ENCODE measurements around the gene ZNF593. TPM values are rescaled to one million over a fixed set of nuclear protein-coding genes. Genes with fewer than 3 reads are reported as not detected.

ZNF593 gene
- total RNA-seq, 1 experiment from 2014 or later: 22.2 TPM

DNA sequence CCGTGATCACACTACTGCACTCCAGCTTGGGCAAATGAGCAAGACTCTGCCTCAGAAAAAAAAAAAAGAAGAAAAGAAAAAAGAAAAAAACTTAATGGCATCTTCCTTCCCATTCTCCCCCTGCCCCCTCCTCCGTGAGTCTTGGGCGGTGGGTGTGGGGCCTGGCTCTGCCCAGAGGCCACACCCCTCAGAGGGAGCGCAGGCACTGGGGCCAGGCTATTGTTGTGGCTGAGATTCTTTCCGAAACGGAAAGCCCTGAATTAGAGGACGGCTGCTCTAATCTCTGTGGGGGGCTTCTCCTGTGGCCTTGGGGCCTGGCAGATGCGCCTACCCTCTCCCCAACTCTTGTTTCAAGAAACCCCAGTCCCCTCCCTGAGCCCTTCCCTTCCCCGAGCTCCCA, 15.0 kb upstream of the ZNF593 start:
- CTCF ChIA-PET: no interaction called here
- peaks cover 35% of the 10 kb centered on the region for H3K27me3 Mint-ChIP-seq (ENCODE audit: unreplicated experiment)
- H3K4me3 Mint-ChIP-seq (ENCODE audit: low read depth, unreplicated experiment): no peak overlapping the region
- DNase-seq: no peak
- H3K36me3 Mint-ChIP-seq (ENCODE audit: insufficient read depth, unreplicated experiment): no peaks in the 10 kb centered on the region
- TF ChIP-seq, protein P1, sequence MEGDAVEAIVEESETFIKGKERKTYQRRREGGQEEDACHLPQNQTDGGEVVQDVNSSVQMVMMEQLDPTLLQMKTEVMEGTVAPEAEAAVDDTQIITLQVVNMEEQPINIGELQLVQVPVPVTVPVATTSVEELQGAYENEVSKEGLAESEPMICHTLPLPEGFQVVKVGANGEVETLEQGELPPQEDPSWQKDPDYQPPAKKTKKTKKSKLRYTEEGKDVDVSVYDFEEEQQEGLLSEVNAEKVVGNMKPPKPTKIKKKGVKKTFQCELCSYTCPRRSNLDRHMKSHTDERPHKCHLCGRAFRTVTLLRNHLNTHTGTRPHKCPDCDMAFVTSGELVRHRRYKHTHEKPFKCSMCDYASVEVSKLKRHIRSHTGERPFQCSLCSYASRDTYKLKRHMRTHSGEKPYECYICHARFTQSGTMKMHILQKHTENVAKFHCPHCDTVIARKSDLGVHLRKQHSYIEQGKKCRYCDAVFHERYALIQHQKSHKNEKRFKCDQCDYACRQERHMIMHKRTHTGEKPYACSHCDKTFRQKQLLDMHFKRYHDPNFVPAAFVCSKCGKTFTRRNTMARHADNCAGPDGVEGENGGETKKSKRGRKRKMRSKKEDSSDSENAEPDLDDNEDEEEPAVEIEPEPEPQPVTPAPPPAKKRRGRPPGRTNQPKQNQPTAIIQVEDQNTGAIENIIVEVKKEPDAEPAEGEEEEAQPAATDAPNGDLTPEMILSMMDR (IDR thresholded peaks at IDR 0.05; ENCODE audit: unreplicated experiment): no peak
- BruUV-seq (replicated peaks): no TSS peak
- H3K27ac Mint-ChIP-seq (ENCODE audit: unreplicated experiment): no peak overlapping the region
- no peaks in the 10 kb centered on the region for H3K9me3 Mint-ChIP-seq (ENCODE audit: low read depth, unreplicated experiment)
- no peaks in the 10 kb centered on the region for H3K4me1 Mint-ChIP-seq (ENCODE audit: low read depth, unreplicated experiment)
- intact Hi-C loops (cut with micrococcal nuclease; ENCODE audit: unreplicated experiment): no loop called here

DNA sequence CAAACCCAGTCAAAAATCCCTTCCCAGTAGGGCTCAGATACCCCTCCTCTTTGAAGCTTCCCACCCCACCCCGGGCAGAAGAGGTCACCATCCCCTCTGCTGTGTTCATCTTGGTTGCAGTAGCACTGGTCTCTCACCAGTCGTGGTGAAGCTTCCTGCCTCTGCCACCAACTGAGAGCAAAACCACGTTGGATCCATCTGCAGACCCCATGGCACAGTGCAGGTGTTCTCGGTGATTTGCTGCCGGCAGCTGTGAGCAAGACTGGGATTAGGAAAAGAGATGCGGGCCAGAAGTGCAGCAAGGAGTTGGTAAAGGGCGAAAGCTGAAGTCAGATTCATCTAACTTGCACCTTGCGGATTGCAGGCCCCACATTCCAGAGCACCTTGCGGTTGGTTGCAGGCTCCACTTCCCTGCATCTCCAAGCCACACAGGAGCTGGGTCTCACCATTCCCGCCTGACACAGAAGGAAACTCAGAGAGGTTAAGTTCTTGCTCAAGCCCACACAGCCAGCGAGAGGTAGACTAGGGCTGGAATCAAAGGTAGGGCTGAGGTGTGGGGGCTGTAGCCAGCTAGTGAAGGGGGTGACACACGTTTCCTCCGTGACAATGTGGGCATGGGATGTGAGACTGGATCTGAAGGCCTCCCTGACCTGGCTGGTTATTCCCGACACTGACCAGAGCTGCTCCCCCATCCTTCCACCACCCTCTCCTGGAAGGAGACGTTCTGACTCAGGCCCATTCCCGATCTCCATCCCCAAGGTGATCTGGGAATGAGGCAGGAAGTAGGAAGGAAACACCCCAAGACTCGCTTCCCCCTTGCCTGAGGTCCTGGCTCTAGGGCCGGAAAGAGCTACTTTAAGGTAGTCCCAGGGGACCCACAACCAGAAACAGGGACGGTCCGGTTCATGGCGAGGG, 14.1 kb upstream of the ZNF593 start:
- Mint-ChIP-seq H3K4me3 (ENCODE audit: low read depth, unreplicated experiment) (no peak overlapping the region), H3K36me3 (ENCODE audit: insufficient read depth, unreplicated experiment) (no peaks in the 10 kb centered on the region), H3K4me1 (ENCODE audit: low read depth, unreplicated experiment) (no peaks in the 10 kb centered on the region), H3K27me3 (ENCODE audit: unreplicated experiment) (peaks cover 27% of the 10 kb centered on the region), H3K27ac (ENCODE audit: unreplicated experiment) (no peak overlapping the region), H3K9me3 (ENCODE audit: low read depth, unreplicated experiment) (no peaks in the 10 kb centered on the region)
- TF ChIP-seq, protein P1 (IDR thresholded peaks at IDR 0.05; ENCODE audit: unreplicated experiment): no peak
- CTCF ChIA-PET: no interaction called here
- no peak for DNase-seq
- intact Hi-C loops (cut with micrococcal nuclease; ENCODE audit: unreplicated experiment): no loop called here
- BruUV-seq (replicated peaks): no TSS peak

DNA sequence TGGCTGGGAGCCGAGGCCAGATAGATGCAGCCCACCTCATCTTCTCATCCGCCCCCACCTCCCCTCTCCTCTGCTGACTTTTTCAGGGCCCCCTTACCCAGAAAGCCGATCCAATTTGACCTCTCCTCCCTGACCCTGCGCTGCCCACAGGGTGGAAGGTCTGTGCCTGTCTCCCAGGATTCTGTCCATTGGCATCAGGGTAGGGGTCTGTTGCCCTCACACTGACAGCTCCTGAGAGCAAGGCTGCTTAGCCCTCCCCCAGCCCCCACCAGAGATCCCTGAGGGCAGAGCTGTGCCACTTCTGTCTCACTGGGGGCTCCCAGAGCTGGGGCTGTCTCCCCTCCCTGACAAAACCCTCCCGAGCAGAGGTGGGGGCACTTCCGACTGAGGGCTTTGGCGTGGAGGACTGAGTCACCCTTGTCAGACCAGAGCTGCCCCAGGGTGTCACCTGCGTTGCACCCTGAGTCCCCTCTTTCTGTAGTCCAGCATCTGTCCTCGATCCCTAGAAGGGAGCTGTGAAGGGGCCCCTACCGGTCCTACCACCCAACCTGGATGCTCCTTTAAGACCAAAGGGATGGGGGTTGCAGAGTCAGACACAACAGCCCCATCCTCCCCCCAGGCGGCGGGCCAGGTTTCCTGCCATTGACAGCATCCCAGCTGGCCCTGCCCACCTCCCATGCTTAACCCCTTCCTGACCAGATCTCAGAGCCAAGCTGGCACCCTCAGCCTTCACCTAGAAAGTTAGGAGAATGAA, 13.2 kb upstream of the ZNF593 start:
- intact Hi-C loops (cut with micrococcal nuclease; ENCODE audit: unreplicated experiment): no loop called here
- CTCF ChIA-PET: no interaction called here
- Mint-ChIP-seq H3K4me3 (ENCODE audit: low read depth, unreplicated experiment) (no peak overlapping the region), H3K9me3 (ENCODE audit: low read depth, unreplicated experiment) (no peaks in the 10 kb centered on the region), H3K36me3 (ENCODE audit: insufficient read depth, unreplicated experiment) (no peaks in the 10 kb centered on the region), H3K27ac (ENCODE audit: unreplicated experiment) (no peak overlapping the region), H3K27me3 (ENCODE audit: unreplicated experiment) (peaks cover 27% of the 10 kb centered on the region), H3K4me1 (ENCODE audit: low read depth, unreplicated experiment) (no peaks in the 10 kb centered on the region)
- TF ChIP-seq, protein P1 (IDR thresholded peaks at IDR 0.05; ENCODE audit: unreplicated experiment): no peak
- BruUV-seq (replicated peaks): no TSS peak
- no peak for DNase-seq

DNA sequence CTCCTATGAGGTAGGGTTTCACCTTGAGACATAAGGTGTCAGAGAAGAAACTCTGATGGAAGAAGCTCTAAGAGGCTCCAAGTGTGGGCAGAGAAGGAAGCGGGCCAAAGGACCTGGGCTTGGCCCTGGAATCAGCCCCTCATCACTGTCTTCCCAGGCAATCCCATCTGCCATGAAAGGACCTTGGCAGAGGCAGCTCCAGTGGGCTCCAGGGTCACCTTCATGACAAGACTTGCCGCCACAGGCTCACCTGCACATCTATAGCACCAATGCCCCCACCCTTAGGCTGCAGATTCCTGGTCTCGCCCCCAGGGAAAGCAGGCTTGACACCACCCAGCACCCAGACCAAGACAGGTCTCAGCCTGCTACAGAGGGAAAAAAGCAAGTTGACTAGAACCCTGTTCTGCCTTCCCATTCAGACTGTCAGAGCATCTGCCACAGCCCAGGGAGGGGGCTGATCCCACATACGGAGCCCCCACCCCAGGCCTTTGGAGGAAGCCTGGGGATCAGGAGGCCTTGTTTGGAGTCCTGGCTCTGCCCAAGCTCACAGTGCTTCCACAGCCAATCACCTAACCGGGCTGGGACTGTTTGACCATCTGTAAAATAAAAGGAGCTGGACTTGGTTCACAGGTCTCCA, 11.3 kb upstream of the ZNF593 start:
- Mint-ChIP-seq H3K9me3 (ENCODE audit: low read depth, unreplicated experiment) (no peaks in the 10 kb centered on the region), H3K27ac (ENCODE audit: unreplicated experiment) (no peak overlapping the region), H3K4me3 (ENCODE audit: low read depth, unreplicated experiment) (no peak overlapping the region), H3K27me3 (ENCODE audit: unreplicated experiment) (peaks cover 25% of the 10 kb centered on the region), H3K4me1 (ENCODE audit: low read depth, unreplicated experiment) (no peaks in the 10 kb centered on the region), H3K36me3 (ENCODE audit: insufficient read depth, unreplicated experiment) (peaks cover 5% of the 10 kb centered on the region)
- no peak for DNase-seq
- TF ChIP-seq, protein P1 (IDR thresholded peaks at IDR 0.05; ENCODE audit: unreplicated experiment): no peak
- CTCF ChIA-PET: no interaction called here
- BruUV-seq (replicated peaks): no TSS peak
- intact Hi-C loops (cut with micrococcal nuclease; ENCODE audit: unreplicated experiment): no loop called here
